GM23248 (cell line): Measurements from ENCODE around the gene ATL3.

Source experiments
- EZH2 ChIP-seq: fragments of 200-600 bp; sonication (generic); IDR thresholded peaks from 2 replicates; pipeline ENCODE4 v1.6.1; 2018; ENCODE audit warnings: antibody characterized with exemption, mild to moderate bottlenecking; ENCODE audit not compliant: insufficient read depth, poor library complexity, severe bottlenecking
- EZH2phosphoT487 ChIP-seq: fragments of 200-600 bp; sonication (generic); IDR thresholded peaks from 2 replicates; pipeline ENCODE4 v1.6.1; 2018; ENCODE audit warnings: antibody characterized with exemption, moderate library complexity, mild to moderate bottlenecking, low read depth; ENCODE audit not compliant: insufficient read depth

GRCh38 chr11:63623513-63624140, 47.5 kb downstream of the ATL3 start:
- TF ChIP-seq EZH2 (no peak), EZH2phosphoT487 (no peak)
